HG03196 (cell line): ENCODE results near the gene ITIH3.
"Not testable (repeated sequence)": the region's sequence is repeated elsewhere in the genome, so short reads cannot be mapped to it uniquely, and the experiment has no call there.

Source experiments
- ATAC-seq: cut with Tn5 transposase; IDR thresholded peaks from one replicate; pipeline ENCODE4 v1.9.1; 2021; ENCODE audit not compliant: unreplicated experiment

ITIH3 gene, protein sequence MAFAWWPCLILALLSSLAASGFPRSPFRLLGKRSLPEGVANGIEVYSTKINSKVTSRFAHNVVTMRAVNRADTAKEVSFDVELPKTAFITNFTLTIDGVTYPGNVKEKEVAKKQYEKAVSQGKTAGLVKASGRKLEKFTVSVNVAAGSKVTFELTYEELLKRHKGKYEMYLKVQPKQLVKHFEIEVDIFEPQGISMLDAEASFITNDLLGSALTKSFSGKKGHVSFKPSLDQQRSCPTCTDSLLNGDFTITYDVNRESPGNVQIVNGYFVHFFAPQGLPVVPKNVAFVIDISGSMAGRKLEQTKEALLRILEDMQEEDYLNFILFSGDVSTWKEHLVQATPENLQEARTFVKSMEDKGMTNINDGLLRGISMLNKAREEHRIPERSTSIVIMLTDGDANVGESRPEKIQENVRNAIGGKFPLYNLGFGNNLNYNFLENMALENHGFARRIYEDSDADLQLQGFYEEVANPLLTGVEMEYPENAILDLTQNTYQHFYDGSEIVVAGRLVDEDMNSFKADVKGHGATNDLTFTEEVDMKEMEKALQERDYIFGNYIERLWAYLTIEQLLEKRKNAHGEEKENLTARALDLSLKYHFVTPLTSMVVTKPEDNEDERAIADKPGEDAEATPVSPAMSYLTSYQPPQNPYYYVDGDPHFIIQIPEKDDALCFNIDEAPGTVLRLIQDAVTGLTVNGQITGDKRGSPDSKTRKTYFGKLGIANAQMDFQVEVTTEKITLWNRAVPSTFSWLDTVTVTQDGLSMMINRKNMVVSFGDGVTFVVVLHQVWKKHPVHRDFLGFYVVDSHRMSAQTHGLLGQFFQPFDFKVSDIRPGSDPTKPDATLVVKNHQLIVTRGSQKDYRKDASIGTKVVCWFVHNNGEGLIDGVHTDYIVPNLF

DNA sequence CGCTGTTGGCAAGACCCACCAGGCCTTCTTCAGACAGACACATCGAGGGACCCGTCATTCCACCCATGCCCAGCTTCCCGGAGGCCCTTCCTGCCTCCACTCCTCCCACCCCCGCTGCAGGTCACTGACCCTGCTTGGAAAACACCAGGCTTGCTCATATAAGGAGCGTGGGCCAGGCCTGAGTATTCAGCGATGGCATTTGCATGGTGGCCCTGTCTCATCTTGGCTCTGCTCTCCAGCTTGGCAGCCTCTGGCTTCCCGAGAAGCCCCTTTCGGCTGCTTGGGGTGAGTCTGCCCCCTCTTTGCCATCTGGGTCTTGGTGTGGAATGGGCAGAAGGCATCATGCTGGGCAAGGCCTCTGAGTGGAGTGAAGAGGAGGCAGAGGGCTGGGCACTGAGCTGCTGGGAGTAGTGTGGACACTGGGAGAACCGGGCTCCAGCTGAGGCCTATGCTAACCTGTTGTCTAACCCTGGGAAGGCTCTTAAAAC, at the start of gene ITIH3:
TSS of gene ITIH3 (plus strand) at position 185 of the 488 bp plus-strand sequence. CDS start at position 193, 8 bp downstream.
- no peak for ATAC-seq

DNA sequence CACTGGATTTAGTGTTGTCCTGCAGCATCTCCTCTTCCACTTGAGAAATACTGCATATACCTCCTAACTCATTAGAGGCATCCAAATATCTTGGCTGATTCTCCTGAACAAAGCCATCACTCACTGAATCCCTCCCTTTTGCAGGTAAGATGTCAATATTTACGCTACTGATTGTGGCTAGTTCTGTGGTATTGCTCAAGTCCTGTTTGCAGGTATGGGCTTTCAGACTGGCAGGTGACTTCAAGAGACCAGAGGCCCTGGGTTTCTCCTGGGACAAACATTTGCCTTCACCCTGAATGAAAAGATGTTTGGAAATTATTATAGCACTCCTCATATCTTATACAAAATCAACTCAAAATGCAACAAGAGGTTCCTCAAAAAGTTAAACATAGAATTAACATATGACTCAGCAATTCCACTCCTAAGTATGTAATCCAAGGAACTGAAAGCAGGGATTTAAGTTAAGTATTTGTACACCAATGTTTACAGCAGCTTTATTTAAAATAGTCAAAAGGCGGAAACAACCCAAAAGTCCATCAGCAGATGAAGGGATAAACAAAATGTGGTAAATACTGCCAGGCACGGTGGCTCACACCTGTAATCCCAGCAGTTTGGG, 42.4 kb upstream of the ITIH3 start:
- no peak for ATAC-seq

DNA sequence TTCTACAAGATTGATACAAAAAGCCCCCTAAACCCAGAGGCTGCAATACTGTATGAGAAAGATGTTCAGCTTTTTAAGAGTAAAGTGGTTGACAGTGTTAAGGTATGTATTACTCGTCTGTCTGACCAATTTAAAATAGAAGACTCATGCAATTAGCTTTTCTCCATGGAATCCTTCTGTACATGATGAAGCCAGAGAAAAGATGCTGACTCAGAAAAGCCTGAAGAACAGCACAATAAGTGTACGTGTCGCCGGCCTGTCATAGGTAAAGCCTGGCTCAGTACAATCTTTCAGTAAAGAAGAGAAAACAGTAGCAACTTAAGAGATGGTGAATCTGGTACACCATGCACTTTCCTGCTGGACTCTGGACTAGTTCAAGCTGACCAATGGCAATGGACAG, 40.2 kb upstream of the ITIH3 start:
- no peak for ATAC-seq

DNA sequence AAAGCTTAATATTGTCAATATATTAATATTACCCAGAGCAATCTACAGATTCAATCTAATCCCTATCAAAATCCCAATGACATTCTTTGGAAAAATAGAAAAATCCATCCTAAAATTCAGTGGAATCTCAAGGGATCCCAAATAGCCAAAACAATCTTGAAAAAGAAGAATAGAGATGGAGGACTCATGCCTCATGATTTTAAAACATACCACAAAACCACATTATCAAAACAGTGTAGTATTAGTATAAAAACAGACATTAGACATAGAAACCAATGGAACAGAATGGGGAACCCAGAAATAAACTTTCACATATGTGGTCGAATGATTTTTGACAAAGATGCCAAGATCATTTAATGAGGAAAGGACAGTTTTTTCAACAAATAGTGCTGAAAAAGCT, 38.5 kb upstream of the ITIH3 start:
- ATAC-seq = no peak

DNA sequence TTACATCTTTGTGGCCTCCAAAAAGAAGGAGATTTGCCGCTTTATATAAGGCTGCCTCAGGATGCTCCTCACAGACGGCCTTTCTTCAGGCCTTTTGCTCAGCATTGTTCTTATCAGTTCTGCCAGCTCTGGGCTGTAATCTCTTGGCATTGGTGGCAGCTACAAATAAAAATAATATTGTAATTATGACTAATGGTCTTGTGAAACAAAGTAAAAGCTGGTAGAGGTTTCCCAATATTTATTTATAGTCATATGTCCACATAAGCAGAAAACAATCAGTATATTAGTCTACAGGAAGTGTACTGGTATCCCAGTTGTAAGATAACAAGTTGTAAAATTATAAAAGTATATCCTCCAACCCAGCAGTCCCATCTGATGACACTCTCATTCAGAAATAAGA, 31.1 kb upstream of the ITIH3 start:
- no peak for ATAC-seq

DNA sequence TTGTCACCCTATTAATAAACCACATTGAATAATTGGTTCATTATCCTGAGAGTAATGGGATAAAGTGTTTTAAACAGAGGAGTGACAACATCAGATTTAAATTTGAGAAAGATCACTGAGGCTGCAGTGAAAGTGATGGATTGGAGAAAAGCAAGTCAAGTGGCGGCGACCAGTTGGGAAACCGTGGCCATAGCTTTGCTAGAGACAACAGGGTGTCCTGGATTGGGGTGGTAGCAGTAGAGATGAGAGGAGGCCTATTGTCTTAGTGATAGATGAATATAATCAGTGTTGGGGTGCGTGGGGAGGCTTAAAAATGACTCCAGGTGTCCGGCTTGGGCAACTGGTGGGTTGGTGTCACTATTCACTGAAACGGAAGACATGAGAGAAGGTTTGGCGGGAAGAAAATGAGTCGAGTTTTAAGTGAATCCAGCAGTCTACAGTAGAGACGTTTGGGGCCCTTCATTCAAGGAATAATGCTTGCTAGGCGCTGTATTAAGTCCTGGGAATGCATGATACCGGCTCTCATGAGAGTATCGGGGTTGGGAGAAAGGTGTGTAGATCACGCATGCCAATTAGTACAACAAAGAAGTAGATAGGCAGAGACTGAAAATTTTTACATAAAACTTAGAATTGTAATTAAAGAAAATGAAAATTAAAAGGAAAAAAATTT, 24.7 kb upstream of the ITIH3 start:
- ATAC-seq = no peak

DNA sequence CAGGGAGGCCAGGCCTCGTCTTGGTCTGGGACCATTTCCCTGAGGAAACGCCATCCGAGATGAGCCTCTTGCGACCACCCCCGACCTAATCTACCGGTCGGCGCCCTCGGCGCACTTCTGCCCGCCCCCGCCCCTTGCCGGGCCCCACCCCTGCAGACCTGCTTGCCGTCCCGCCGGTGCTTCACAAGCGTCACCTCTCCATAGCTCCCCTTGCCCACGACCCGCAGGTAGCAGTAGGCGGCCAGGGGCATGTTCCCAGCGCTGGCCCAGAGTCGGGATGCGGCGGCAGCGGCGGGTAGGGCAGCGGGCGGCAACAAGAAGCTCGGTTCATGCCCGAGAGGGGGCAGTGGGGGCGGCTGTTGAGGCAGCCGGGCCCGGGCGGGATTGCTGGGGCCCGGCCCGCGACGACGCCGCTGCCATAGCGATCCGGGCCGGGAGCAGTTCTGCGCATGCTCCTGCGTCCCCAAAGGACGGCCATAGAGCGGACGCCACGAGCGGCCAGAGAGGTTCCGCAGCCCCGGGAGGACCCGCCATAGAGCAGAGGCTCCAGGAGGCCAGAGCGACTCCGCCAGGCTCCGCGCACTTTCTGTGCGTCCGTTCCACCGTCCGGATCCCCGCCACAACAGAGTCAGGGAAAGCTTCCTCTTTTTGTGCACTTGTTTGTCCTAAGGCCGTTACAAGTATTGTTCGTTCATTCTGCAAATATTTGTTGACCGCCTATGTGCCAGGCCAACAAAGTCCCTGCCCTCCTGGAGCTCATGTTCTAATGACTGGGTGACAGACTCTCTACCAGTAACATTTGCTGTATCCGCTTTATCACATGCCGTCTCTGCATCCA, 23.9 kb upstream of the ITIH3 start, which contains the start of gene NEK4:
TSS of gene NEK4 (minus strand) at position 445 of the 838 bp plus-strand sequence. CDS start at position 251, 194 bp downstream.
- peak; percentile 92 for ATAC-seq

DNA sequence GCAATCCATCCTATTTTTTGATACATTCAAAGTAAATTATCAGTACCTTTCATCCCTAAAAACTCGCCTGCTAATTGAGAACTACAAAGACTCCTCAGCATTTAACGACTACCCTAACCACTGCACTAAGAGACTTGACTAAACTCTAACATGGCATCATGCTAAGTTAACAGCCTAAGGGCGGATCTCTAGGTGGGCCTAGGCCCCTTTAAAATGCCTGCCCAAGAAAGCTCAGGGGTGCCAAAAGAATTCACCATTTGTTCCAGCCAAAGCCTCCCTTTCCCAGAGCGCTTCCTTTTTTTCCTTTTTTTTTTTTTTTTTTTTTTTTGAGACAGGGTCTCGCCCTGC, 23.3 kb upstream of the ITIH3 start:
- ATAC-seq = no peak

DNA sequence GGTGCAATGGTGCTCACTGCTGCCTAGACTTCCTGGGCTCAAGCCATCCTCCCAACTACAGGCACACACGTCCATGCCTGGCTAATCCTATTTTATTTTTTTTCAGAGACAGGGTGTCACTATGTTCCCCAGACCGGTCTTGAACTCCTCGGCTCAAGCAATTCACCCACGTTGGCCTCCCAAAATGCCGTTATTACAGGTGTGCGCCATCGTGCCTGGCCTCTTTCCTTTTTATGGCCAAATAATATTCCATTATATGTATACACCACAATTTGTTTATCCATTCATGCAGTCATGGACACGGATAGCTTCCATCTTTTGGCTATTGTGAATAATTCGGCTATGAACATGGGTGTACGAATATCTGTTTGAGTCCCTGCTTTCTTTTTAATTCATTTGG, 22.9 kb upstream of the ITIH3 start:
- no peak for ATAC-seq

DNA sequence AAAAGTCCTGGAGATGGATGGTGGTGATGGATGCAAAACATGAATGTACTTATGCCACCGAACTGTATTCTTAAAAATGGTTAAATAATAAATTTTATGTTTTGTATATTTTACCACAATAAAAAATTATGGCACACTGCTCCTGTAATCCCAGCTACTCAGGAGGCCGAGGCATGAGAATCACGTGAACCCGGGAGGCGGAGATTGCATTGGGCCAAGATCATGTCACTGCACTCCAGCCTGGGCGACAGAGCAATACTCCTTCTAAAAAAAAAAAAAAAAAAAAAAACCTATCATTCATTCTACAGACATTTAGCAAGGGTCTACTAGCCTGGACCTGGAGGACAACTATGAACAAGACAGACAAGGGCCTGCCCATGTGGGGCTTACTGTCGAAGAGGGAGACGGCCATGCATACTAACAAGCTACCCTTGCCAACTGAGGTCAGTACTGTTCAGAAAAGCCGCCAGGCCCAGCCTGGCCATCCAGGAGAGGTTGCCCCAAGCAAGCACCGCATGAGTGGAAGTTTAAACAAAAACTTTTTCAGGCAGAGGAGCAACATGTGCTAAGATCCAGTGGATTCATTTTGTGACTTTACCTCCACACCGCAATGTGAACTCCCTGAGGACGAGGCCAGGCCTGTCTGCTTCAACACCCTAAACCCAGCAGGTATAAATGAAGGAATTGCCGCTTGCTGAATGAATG, 21.1 kb upstream of the ITIH3 start:
- no peak for ATAC-seq

DNA sequence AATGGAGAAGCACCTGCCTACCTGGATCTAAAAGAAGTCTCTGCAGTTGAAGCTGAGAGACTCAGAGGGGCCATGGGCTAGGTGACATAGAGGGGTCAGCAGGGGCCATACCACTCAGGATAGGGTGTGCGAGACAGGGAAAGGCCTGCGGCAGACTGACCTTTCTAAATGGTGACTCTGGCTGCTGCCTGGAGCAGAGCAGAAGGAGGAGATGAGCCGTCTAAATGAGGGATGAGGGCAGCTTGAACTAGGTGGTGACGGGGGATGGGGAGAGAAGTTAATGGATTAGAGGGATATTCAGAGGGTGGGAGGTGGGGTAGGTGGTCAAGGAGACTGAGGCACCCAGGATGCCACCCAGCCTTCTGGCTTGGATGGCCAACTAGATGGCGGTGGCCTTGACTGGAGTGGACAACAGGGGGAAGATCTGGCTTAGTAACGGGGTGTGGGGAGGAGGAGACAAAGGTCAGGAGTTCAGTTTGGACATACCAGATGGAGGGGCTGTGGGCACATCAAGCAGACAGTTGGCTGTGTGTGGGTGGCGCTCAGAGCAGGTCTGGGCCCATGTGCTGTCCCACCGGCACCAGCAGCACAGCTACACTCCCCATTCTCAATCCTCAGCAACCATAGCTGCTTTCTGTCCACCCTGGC, 20.4 kb upstream of the ITIH3 start:
- no peak for ATAC-seq

DNA sequence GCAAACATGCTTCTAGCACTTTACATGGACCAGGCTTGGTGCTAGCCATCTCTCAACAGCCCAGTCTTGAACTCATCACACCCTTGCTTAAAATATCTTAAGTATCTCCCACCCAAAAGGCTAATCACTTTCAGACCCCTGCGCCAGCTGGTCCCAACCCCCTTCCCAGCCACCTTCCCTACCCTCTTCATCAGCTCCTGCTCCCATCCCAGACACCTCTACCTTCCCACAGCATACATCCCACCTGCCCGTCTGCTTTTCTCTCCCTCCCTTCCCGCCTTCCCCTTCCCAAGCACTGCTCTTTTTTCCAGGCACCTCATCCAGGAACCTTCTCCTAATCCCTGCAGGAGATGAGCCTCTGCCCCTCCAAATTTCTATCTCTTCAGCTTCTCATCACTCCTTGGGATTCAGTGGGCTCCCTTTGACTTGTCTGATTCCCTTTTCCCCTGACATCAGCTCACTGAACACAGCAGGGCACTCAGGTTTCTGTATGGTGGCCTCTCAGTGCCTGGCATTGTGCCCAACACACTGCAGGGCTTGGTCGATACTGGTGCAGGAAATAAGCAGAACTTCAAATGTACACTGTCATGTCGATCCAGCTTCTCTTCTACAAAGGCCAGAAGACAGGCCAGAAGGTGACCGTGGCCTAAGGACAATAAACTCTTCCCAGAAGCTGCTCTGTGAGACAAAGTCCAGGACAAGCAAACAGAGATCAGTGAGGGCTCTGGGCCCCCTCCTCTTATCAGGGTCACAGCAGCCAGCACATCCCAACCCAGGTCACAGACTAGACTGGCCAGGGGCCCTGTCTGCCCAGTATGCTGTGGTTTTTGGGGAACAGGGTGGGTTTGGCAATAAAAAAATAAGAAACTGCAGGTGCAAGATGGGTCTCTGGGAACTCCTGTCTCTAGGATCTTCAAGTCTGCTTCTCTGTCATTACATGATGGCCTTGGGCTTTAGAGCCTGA, 19.4 kb upstream of the ITIH3 start:
- no peak for ATAC-seq

DNA sequence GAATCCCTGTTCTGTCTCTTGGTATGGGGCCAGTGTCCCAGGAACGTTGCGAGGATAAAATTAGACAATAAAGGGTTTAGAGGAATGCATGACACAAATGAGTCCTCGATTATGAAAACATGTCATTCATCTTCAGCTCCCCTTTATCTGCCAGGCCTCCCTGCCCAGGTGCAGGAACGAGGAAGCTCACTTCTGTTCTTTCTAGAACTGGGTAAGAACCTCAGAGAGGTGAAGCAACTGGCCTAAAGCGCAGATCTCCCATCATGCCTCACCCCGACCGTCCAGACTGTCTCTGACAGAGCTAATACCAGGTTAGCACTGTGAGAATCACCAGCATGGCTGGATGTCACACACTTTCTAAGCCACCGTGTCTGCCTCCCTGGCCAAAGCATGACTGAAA, 18.7 kb upstream of the ITIH3 start:
- no peak for ATAC-seq

DNA sequence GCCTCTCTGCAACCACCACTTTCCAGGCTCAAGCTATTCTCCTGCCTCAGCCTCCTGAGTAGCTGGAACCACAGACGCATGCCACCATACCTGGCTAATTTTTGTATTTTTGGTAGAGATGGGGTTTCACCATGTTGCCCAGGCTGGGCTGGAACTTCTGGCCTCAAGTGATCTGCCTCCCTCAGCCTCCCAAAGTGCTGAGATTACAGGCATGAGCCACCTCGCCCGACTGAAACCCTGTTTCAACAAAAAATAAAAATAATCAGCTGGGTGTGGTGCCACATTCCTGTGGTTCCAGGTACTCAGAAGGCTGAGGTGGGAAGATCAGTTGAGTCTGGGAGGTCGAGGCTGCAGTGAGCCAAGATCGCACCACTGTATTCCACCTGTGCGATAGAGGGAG, 18.1 kb upstream of the ITIH3 start:
- not testable (repeated sequence) for ATAC-seq

DNA sequence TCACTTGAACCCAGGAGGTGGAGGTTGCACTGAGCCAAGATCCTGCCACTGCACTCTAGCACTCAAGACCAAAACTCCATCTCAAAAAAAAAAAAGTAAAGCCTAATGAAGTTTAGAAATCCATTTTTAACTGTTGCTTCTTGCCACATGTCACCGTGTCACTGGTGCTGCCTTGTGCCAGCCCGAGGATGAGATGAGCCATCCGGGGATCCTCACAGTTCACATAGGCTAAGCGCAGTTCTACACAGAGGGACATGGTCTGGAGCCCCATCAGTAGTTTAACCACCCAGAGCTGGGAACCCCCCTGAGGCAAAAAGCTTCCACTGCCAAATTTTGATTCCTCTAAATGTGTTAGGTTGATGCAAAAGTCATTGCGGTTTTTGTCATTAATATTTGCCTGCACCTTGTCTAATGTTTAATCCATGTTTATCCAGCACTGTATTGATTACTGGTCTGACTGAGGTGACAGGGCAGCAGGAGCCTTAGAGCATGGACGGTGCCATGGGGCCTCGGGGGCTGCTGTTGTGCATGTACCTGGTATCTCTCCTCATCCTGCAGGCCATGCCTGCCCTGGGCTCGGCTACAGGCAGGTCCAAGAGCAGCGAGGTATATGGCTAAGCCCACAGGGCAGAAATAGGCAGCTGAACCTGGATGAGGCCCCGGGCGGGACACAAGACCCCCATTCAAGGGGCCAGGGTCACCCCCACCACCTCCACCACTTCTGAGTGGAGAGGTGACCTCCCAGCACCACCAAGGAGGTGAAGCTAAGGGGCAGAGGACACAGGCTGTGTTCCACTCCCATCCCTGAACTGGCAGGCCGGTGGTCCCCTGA, 17.3 kb upstream of the ITIH3 start, which contains the start of gene ITIH1:
TSS of gene ITIH1 (plus strand) at position 473 of the 832 bp plus-strand sequence. CDS start at position 490, 17 bp downstream.
- no peak for ATAC-seq

DNA sequence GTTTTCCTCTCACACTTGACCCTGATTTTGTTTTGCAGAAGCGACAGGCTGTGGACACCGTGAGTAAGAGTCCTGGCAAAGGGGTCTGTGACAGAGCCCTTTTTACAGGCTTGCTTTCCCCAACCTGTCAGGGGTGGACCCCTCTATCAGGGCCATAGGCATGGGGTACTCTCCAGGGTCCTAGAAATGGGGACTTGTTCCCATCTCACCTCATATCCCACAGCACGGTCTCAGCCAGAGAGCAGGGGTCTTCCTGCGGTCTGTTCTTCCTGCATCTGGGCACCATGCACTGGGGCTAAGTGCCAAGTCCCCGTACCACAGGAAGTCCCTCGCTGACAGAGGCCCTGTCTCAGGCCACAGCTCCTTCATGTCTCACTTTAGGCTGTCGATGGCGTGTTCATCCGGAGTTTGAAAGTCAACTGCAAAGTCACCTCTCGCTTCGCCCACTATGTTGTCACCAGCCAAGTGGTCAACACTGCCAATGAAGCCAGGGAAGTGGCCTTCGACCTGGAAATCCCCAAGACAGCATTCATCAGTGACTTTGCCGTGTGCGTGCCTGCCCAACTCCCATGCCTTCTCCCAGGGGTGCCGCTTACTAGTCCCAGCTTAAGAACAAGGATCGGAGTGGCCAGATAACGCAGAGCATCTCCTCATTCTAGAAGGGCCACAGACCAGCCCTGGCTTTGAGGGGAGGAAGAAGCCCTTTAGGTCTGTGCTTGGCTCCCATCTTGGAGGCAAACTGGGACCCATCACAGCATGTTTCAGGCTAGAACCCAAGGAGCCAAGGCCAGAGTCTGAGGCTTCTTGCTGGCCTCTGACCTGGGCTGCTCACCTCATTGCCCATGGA, 16.4 kb upstream of the ITIH3 start:
- ATAC-seq = no peak
